ENCODE measurements around the gene TMEM167B.
A peak's percentile ranks its signal among the peaks of the same experiment; 100 is the strongest.
"Not testable (repeated sequence)": the region's sequence is repeated elsewhere in the genome, so short reads cannot be mapped to it uniquely, and the experiment has no call there.

Gene TMEM167B

GRCh38 chr1:109116286-109116685 lies 25.7 kb downstream of the TMEM167B start:
- peaks cover 38% of the 10 kb centered on the region for H3K4me1 Mint-ChIP-seq (ENCODE audit: low read depth)
- H3K27me3 Mint-ChIP-seq, result no peaks in the 10 kb centered on the region
- peak overlapping the region; percentile 50 for H3K4me3 Mint-ChIP-seq
- peak overlapping the region; percentile 95 for H3K27ac Mint-ChIP-seq
- H3K9me3 Mint-ChIP-seq (ENCODE audit: low read depth), result no peaks in the 10 kb centered on the region
- H3K36me3 Mint-ChIP-seq, result peaks cover 10% of the 10 kb centered on the region

GRCh38 chr1:109118089-109118488 lies 27.5 kb downstream of the TMEM167B start:
- no peaks in the 10 kb centered on the region for H3K9me3 Mint-ChIP-seq (ENCODE audit: low read depth)
- H3K4me1 Mint-ChIP-seq (ENCODE audit: low read depth), result peaks cover 29% of the 10 kb centered on the region
- no peak overlapping the region for H3K4me3 Mint-ChIP-seq
- peaks cover 10% of the 10 kb centered on the region for H3K36me3 Mint-ChIP-seq
- H3K27me3 Mint-ChIP-seq, result no peaks in the 10 kb centered on the region
- H3K27ac Mint-ChIP-seq, result no peak overlapping the region

GRCh38 chr1:109120356-109120755 lies 29.8 kb downstream of the TMEM167B start:
- Mint-ChIP-seq H3K4me3 (no peak overlapping the region), H3K36me3 (peaks cover 10% of the 10 kb centered on the region), H3K9me3 (ENCODE audit: low read depth) (no peaks in the 10 kb centered on the region), H3K27ac (no peak overlapping the region), H3K27me3 (no peaks in the 10 kb centered on the region), H3K4me1 (ENCODE audit: low read depth) (peaks cover 11% of the 10 kb centered on the region)

- Mint-ChIP-seq H3K4me3 (no peak overlapping the region), H3K36me3 (peaks cover 2% of the 10 kb centered on the region)
These were observed 40.5 kb downstream of the TMEM167B start for GRCh38 chr1:109131059-109131458.

GRCh38 chr1:109131800-109132199 lies 41.2 kb downstream of the TMEM167B start:
- H3K27ac Mint-ChIP-seq, result no peak overlapping the region
- H3K4me3 Mint-ChIP-seq, result no peak overlapping the region
- peaks cover 14% of the 10 kb centered on the region for H3K4me1 Mint-ChIP-seq (ENCODE audit: low read depth)
- no peaks in the 10 kb centered on the region for H3K27me3 Mint-ChIP-seq
- peaks cover 2% of the 10 kb centered on the region for H3K36me3 Mint-ChIP-seq
- H3K9me3 Mint-ChIP-seq (ENCODE audit: low read depth), result no peaks in the 10 kb centered on the region

More at GRCh38 chr1:109131059-109131458, 40.5 kb downstream of the TMEM167B start:
- no peaks in the 10 kb centered on the region for H3K27me3 Mint-ChIP-seq
- no peaks in the 10 kb centered on the region for H3K9me3 Mint-ChIP-seq (ENCODE audit: low read depth)
- H3K27ac Mint-ChIP-seq, result no peak overlapping the region
- H3K4me1 Mint-ChIP-seq (ENCODE audit: low read depth), result peaks cover 14% of the 10 kb centered on the region

GRCh38 chr1:109133002-109133706 lies 42.6 kb downstream of the TMEM167B start:
- H3K27ac Mint-ChIP-seq, result no peak overlapping the region
- no peaks in the 10 kb centered on the region for H3K36me3 Mint-ChIP-seq
- peaks cover 14% of the 10 kb centered on the region for H3K4me1 Mint-ChIP-seq (ENCODE audit: low read depth)
- no peak overlapping the region for H3K4me3 Mint-ChIP-seq
- H3K27me3 Mint-ChIP-seq, result no peaks in the 10 kb centered on the region
- H3K9me3 Mint-ChIP-seq (ENCODE audit: low read depth), result no peaks in the 10 kb centered on the region

GRCh38 chr1:109133815-109134214 lies 43.3 kb downstream of the TMEM167B start:
- Mint-ChIP-seq H3K9me3 (ENCODE audit: low read depth) (no peaks in the 10 kb centered on the region), H3K27me3 (no peaks in the 10 kb centered on the region), H3K36me3 (no peaks in the 10 kb centered on the region), H3K4me3 (no peak overlapping the region), H3K27ac (no peak overlapping the region), H3K4me1 (ENCODE audit: low read depth) (peaks cover 14% of the 10 kb centered on the region)

GRCh38 chr1:109134423-109134822 lies 43.9 kb downstream of the TMEM167B start:
- no peak overlapping the region for H3K4me3 Mint-ChIP-seq
- no peaks in the 10 kb centered on the region for H3K9me3 Mint-ChIP-seq (ENCODE audit: low read depth)
- no peaks in the 10 kb centered on the region for H3K36me3 Mint-ChIP-seq
- no peaks in the 10 kb centered on the region for H3K27me3 Mint-ChIP-seq
- H3K4me1 Mint-ChIP-seq (ENCODE audit: low read depth), result peaks cover 14% of the 10 kb centered on the region
- no peak overlapping the region for H3K27ac Mint-ChIP-seq

- Mint-ChIP-seq H3K27ac (no peak overlapping the region), H3K4me3 (no peak overlapping the region), H3K27me3 (no peaks in the 10 kb centered on the region), H3K4me1 (ENCODE audit: low read depth) (peaks cover 14% of the 10 kb centered on the region), H3K36me3 (peaks cover 4% of the 10 kb centered on the region), H3K9me3 (ENCODE audit: low read depth) (no peaks in the 10 kb centered on the region)
These were observed 45.4 kb downstream of the TMEM167B start for GRCh38 chr1:109135940-109136339.

GRCh38 chr1:109136766-109137165 lies 46.2 kb downstream of the TMEM167B start:
- Mint-ChIP-seq H3K9me3 (ENCODE audit: low read depth) (no peaks in the 10 kb centered on the region), H3K27ac (no peak overlapping the region), H3K4me3 (no peak overlapping the region), H3K27me3 (no peaks in the 10 kb centered on the region), H3K4me1 (ENCODE audit: low read depth) (peaks cover 14% of the 10 kb centered on the region), H3K36me3 (peaks cover 4% of the 10 kb centered on the region)

- H3K36me3 Mint-ChIP-seq, result peaks cover 4% of the 10 kb centered on the region
- H3K4me3 Mint-ChIP-seq, result no peak overlapping the region
- H3K27ac Mint-ChIP-seq, result no peak overlapping the region
These were observed 47.4 kb downstream of the TMEM167B start for GRCh38 chr1:109137958-109138357.

GRCh38 chr1:109138358-109138757 lies 47.8 kb downstream of the TMEM167B start:
- no peaks in the 10 kb centered on the region for H3K27me3 Mint-ChIP-seq
- no peak overlapping the region for H3K27ac Mint-ChIP-seq
- H3K36me3 Mint-ChIP-seq, result peaks cover 4% of the 10 kb centered on the region
- no peaks in the 10 kb centered on the region for H3K9me3 Mint-ChIP-seq (ENCODE audit: low read depth)
- no peak overlapping the region for H3K4me3 Mint-ChIP-seq
- peaks cover 14% of the 10 kb centered on the region for H3K4me1 Mint-ChIP-seq (ENCODE audit: low read depth)

More at GRCh38 chr1:109137958-109138357, 47.4 kb downstream of the TMEM167B start:
- no peaks in the 10 kb centered on the region for H3K9me3 Mint-ChIP-seq (ENCODE audit: low read depth)
- H3K4me1 Mint-ChIP-seq (ENCODE audit: low read depth), result peaks cover 14% of the 10 kb centered on the region
- no peaks in the 10 kb centered on the region for H3K27me3 Mint-ChIP-seq

GRCh38 chr1:109140392-109140791 lies 49.8 kb downstream of the TMEM167B start:
- peaks cover 4% of the 10 kb centered on the region for H3K36me3 Mint-ChIP-seq

GRCh38 chr1:109142260-109142659 lies 51.7 kb downstream of the TMEM167B start:
- Mint-ChIP-seq H3K4me3 (no peak overlapping the region), H3K36me3 (peaks cover 4% of the 10 kb centered on the region), H3K9me3 (ENCODE audit: low read depth) (no peaks in the 10 kb centered on the region), H3K27me3 (no peaks in the 10 kb centered on the region), H3K27ac (no peak overlapping the region), H3K4me1 (ENCODE audit: low read depth) (no peaks in the 10 kb centered on the region)

More at GRCh38 chr1:109140392-109140791, 49.8 kb downstream of the TMEM167B start:
- Mint-ChIP-seq H3K9me3 (ENCODE audit: low read depth) (no peaks in the 10 kb centered on the region), H3K27me3 (no peaks in the 10 kb centered on the region), H3K4me3 (no peak overlapping the region), H3K4me1 (ENCODE audit: low read depth) (no peaks in the 10 kb centered on the region), H3K27ac (no peak overlapping the region)

GRCh38 chr1:109142725-109143124 lies 52.2 kb downstream of the TMEM167B start:
- H3K9me3 Mint-ChIP-seq (ENCODE audit: low read depth); H3K27me3 Mint-ChIP-seq; H3K4me1 Mint-ChIP-seq (ENCODE audit: low read depth); H3K4me3 Mint-ChIP-seq; H3K27ac Mint-ChIP-seq; H3K36me3 Mint-ChIP-seq: not testable (repeated sequence)
